ENCODE measurements around the gene SKIC3. TPM values are rescaled to one million over a fixed set of nuclear protein-coding genes. Genes with fewer than 3 reads are reported as not detected.

Gene SKIC3
- total and polyA plus RNA-seq, 10 of the 15 experiments (the other 5 are each of a cell fraction or from before 2014, with no cell fraction given), result 23.6 to 73.7 (median 55.6) TPM

GRCh38 chr5:95565280-95565920 lies 10.6 kb upstream of the SKIC3 start:
- FAIRE-seq, result no peak
- POLR2A ChIA-PET, result no interaction called here
- in situ Hi-C loops (cut with MboI), result no loop called here
- TF ChIP-seq KAT2A (conservative IDR thresholded peaks at IDR 0.05; ENCODE audit: control insufficient read depth, low read depth, low read length) (no peak), DPF2 (IDR thresholded peaks at IDR 0.05) (no peak), MLLT1 (IDR thresholded peaks at IDR 0.05) (no peak), MEF2A (IDR thresholded peaks at IDR 0.05; ENCODE audit: insufficient read depth, low read depth, low read length) (no peak), NR2C2 (IDR thresholded peaks at IDR 0.05; ENCODE audit: borderline replicate concordance, control insufficient read depth, insufficient read length, low read depth) (no peak), CREB1 (IDR thresholded peaks at IDR 0.05; ENCODE audit: low read depth) (no peak), TBL1XR1 (IDR thresholded peaks at IDR 0.05; ENCODE audit: low read depth, low read length) (no peak), SIN3A (IDR thresholded peaks at IDR 0.05; ENCODE audit: low read depth, low read length) (no peak), IRF5 (IDR thresholded peaks at IDR 0.05; ENCODE audit: borderline replicate concordance) (no peak), CEBPZ (IDR thresholded peaks at IDR 0.05; ENCODE audit: low read depth, low read length) (no peak), E2F4 (IDR thresholded peaks at IDR 0.05; ENCODE audit: low read depth, low read length) (no peak), PML (IDR thresholded peaks at IDR 0.05; ENCODE audit: low read length) (no peak), HSF1 (IDR thresholded peaks at IDR 0.05; ENCODE audit: low read depth, low read length) (no peak), ZNF217 (IDR thresholded peaks at IDR 0.05) (no peak)

More at GRCh38 chr5:95565280-95565920, 10.6 kb upstream of the SKIC3 start:
- Histone ChIP-seq H4K20me1 (ENCODE audit: control insufficient read depth, insufficient read depth) (no peaks in the 10 kb centered on the region), H3K36me3 (ENCODE audit: control insufficient read depth in 2 of 2, insufficient read depth in 2 of 2, low read length in 1 of 2) (no peaks in the 10 kb centered on the region), H3K27me3 (replicated peaks in 1 of 2; ENCODE audit: control insufficient read depth in 2 of 2, insufficient read depth in 2 of 2, low read length in 1 of 2) (no peaks in the 10 kb centered on the region), H2AFZ (ENCODE audit: control insufficient read depth, low read depth, low read length) (no peak overlapping the region), H3K9me3 (replicated peaks; ENCODE audit: control insufficient read depth, insufficient read depth, low read length) (no peaks in the 10 kb centered on the region), H3K4me1 (ENCODE audit: control insufficient read depth, insufficient read depth, low read length) (no peaks in the 10 kb centered on the region), H3K4me2 (ENCODE audit: control insufficient read depth, insufficient read depth) (no peak overlapping the region), H3K79me2 (ENCODE audit: control insufficient read depth, insufficient read depth, low read length) (no peaks in the 10 kb centered on the region), H3K4me3 (no peak overlapping the region), H3K9ac (ENCODE audit: control insufficient read depth, insufficient read depth, low read length) (no peak overlapping the region), H3K27ac (ENCODE audit: control insufficient read depth, insufficient read depth) (no peak overlapping the region)
- RAD21 ChIA-PET (ENCODE audit: unreplicated experiment), result no interaction called here
- no TSS peak for BruUV-seq (replicated peaks)
- intact Hi-C loops (cut with micrococcal nuclease; ENCODE audit: unreplicated experiment), result no loop called here
- SMC1A ChIA-PET (ENCODE audit: uncharacterized antibody, unreplicated experiment), result no interaction called here
- WGBS (ENCODE audit: insufficient coverage, insufficient replicate concordance, low lambda C conversion rate, missing lambda C conversion rate), result 96% methylated on average over 4 of the region's 4 CpGs
- DNase-seq (ENCODE audit: low read depth, low spot score) (no peak), ATAC-seq (no peak)
- CTCF ChIA-PET, result interaction anchor here (0.7 to 1.5 kb wide), 2 partner anchors 10 to 1497 kb away, joined by 3 to 4 read pairs; partner anchors contain the start of genes ARSK and SKIC3
